GM18870 (cell line): Measurements from ENCODE around the gene MARCHF6.
A peak's percentile ranks its signal among the peaks of the same experiment; 100 is the strongest.
"Not testable (repeated sequence)": the region's sequence is repeated elsewhere in the genome, so short reads cannot be mapped to it uniquely, and the experiment has no call there.

Experiments
- ATAC-seq: cut with Tn5 transposase; IDR thresholded peaks from one replicate; pipeline ENCODE4 v1.9.1; 2021; ENCODE audit warnings: moderate library complexity; ENCODE audit not compliant: unreplicated experiment

The MARCHF6 gene

GRCh38 chr5:10348258-10348657, 5.2 kb upstream of the MARCHF6 start:
- no peak for ATAC-seq

DNA sequence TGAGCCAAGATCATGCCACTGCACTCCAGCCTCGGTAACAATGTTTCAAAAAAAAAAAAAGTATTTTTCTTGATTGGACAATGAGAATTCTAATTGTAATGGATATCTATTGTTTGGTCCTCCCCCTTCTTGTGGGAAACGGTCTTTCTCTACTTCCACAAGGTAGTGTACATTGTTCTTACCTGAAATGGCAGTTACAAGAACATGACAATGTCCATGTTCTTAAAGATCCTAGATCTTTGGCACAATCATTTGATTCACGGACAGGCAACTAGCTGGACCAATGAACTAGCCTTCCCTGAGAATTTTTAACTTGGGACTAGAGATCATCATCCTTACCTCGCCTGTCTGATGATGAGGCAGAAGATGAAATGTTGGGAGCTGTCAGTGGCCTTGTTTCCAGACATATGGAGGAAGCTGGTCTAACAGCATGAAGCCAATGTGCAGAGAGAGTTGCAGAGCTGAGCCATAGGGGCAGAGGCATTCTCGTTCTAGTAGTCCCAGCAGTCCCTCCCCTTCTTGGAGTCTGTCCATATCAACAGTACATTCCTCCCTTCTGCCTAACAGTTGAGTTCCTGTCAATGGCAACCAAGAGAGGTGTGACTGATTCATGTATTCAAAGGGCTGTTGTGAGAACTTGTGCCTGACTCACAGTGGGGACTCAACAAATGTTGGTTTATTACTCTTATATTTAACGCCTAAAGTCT, 2.1 kb upstream of the MARCHF6 start:
- no peak for ATAC-seq

GRCh38 chr5:10351919-10352318, 1.6 kb upstream of the MARCHF6 start:
- no peak for ATAC-seq

DNA sequence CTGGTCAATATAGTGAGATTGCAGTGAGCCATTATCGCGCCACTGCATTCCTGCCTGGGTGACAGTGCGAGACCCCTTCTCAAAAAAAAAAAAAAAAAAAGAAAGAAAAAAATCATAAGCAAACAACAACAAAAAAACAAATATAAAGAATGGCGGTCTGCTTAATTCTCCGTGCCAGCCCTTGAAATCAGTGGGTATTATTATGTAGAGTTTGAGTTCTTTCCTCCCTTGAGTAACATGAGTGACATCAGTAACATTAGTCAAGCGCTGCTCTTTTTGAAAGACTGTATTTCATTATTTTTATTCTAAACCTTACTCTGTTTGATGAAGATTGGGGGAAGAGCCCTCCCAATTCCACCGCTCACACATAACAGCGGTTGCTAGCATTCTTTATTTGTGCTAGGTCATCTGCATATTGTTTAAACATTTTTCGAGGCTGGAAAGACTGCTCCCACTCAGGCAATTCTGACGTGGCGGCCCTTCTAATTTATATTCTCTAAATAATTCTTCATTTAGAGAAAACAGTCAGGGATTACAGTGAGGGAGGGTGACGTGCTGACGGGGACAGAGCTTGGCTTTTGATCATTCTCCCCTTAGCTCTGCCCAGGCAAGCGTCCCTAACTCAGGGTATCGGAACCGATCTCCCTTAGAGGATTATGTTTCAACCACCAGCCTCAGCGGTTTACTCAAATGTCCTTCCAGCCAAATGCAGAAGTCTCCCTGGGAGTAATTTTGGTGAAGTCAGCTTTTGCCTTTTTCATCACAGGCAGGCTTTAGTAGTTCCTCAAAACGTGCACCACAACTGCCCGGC, 860 bp upstream of the MARCHF6 start:
- ATAC-seq = peak; percentile 18

DNA sequence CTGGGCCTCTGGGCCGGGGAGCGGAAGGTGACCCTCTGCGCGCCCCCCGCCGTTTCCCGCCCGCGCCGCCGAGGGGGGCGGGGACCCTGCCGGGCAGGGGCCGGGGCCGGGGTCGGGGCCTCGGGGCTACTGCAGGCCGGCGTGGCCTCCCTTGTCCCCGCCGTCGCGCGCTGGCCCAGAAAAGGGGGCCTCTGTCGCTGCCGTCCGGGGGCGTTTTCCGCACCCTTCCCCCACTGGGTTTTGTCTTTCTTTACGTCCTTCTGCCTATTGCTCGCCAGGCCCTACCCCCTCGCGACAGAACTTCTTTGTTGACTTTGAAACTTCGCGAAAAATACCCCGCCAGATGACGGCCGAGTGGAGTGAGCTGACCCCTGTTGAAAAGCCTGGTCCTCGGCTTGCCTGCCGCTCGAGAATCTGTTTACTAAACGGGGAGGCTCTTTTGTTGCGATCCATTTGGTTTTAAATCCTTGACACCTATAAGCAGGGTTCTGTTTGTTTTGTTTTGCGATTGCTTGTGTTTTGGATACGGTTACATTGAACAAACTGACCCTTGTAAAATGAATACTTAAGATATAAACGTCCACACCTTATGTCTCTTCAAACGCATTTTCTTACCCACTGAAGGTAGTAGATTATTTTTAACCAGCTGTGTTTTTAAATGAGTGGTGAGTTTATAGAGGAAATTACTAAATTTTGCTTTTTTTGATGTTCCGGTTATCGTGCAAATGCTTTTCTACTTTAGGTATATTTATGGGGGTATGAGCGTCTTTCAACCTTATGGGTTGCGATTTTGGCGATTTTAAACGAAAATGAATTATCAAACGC, 765 bp downstream of the MARCHF6 start:
- ATAC-seq = no peak

DNA sequence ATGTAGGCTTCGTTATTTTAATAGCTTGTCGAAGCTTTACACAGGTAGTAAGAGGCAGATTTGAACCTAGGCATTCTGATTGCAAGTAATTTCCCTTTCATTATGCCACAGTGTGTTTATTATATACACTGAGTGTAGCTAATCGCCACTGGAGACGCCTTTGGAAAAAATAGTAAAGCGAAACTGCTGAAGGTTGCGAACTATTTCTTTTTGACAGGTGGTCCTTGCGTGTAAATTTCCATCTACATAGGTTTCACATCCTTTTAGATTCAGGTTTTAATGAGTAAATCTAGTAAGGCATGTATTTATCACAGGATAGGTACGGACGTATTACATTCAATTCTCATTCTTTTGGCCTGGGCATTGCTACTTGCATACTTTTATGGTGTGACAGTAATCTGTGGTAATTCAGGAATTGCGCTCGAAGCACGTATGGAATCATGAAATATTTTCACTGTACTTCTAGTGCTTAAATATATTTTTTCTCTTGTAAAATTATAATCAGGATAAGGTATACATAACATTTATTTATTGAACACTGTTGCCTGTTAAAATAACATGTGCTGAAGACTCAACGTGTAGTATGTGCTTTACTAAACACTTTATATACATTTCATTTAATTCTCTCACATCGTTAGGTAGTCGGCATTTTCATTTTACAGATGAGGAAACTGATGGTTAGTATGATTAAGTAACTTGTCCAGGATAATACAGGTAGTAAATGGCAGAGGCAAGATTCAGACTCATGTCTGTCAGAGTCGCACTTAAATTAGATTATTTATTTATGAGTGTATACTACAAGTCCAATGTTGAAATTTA, 1.8 kb downstream of the MARCHF6 start:
- peak; percentile 27 for ATAC-seq

DNA sequence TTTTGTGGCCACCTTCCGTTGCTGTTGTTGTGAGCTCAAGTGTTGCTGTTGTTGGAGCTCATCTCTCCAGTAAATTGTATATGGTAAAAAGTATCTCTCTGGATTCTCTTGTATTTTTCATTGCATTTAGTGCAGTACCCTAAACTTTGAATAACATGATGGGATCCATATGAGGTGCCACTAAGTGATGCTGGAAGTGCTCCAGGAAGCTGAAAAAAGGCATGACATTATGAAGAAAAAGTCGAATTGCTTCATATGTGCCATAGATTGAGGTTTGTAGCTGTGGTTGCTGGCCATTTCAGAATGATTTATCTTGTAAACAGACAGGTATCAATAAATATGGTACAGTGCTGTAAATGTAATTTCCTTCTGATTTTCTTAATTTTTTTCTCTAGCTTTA, 5.5 kb downstream of the MARCHF6 start:
- ATAC-seq = no peak

- ATAC-seq = no peak
These were observed 7.2 kb downstream of the MARCHF6 start for GRCh38 chr5:10360686-10361085.

GRCh38 chr5:10363519-10364185, 10.2 kb downstream of the MARCHF6 start:
- no peak for ATAC-seq

GRCh38 chr5:10364186-10364689, 10.7 kb downstream of the MARCHF6 start:
- no peak for ATAC-seq

GRCh38 chr5:10365782-10366181, 12.3 kb downstream of the MARCHF6 start:
- no peak for ATAC-seq

GRCh38 chr5:10366310-10367272, 13.1 kb downstream of the MARCHF6 start:
- no peak for ATAC-seq

DNA sequence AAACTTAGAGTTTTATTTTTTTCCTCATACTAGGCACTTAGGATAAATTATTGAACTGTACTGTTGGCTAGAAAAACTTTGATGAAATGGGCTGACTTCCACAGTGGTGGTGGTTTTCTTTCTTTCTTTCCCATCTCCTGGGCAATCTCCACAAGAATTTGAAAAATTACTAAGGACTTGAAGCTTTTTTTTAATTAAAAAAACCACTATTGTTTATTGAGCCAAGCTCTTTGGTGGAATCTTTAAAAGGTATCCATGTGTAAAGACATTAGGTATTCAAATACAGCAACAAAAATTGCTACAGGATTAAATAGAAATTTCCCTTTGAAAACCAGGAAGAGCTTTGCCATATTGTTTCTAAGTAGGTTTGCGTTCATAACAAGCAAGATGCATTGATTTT, 14.1 kb downstream of the MARCHF6 start:
- no peak for ATAC-seq

DNA sequence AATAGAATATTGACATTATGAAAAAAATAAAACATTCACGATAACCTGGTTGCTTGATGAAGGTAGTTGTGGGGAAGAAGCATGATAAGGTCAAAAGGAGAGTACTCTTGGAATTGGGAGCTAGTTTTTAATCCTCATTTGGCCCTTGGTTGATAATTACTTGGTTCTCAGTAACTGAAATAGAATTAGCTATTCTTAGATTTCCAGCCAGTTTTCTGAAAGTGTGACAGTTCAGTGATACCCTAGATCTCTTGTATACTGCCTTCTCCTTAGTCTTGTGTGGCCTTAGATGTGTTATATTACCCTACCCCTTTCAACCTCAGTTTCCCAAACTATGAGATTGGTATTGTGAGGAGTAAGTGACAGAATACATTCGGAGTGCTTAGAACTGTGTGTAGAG, 17.4 kb downstream of the MARCHF6 start:
- no peak for ATAC-seq

DNA sequence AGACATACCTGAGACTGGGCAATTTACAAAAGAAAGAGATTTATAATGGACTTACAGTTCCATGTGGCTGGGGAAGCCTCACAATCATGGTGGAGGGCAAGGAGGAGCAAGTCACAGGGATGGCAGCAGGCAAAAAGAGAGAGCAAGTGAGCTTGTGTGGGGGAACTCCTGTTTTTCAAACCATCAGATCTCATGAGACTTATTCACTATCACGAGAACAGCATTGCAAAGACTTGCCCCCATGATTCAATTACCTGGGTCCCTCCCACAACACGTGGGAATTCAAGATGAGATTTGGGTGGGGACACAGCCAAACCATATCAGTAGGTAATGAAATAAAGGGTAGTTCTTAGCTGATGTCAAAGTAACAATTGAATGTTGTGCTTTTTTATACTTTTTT, 17.9 kb downstream of the MARCHF6 start:
- not testable (repeated sequence) for ATAC-seq

DNA sequence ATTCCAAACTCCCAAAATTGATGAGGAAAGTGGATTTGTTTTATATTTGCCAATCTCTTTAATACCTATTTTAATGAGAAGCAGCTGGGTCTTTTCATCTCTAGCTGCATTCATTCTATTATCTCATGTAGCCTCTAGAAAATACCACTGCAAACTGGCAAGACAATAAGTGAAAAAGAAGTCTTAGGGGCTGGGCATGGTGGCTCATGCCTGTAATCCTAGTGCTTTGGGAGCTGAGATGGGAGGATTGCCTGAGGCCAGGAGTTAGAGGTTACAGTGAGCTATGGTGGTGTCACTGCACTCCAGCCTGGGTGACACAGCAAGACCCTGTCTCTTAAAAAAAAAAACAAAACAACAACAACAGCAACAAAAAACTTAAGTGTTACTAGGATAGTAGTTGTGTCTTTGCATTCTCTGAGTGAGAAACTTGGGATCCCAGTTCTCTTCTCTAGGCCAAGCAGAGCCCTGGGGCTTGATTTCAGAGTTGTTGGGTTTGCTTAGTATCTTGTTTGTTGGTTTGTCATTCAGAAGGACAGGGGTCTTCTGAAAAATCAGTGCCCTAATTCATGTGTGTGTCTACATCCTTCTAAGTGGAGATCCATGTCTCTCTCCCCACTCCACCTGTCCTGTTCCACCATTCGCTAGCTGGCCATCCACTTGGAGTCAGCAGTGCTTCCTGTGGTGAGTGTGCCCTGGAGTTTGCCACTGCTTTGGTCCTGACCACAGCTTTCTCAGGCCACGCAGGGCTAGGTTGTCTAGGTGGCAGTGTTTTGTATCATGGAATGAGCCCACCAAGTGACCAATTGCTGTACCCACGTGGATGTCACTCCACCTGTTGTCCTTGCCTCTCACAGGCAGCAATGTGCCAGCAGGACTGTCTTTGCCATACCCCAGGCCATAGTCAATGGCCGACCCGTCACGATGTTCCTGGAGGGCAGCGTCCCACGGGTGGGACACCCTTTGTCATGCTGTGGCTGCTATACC, 19.5 kb downstream of the MARCHF6 start:
- ATAC-seq = no peak
